Progenitor cell of endocrine pancreas (in vitro differentiated cells): Measurements from ENCODE around the gene MYG1. TPM values are rescaled to one million over a fixed set of nuclear protein-coding genes. Genes with fewer than 3 reads are reported as not detected.

Experiments
- DNase-seq: peaks from one replicate; pipeline ENCODE4 v3.0.0; 2021; ENCODE audit warnings: low spot score; ENCODE audit not compliant: unreplicated experiment
- H3K27ac Mint-ChIP-seq: 2 replicates; pipeline ENCODE4 v1.8.0; 2021; ENCODE audit warnings: mild to moderate bottlenecking, moderate library complexity, mixed read lengths
- H3K27me3 Mint-ChIP-seq: 2 replicates; pipeline ENCODE4 v1.8.0; 2021; ENCODE audit warnings: mixed read lengths
- H3K36me3 Mint-ChIP-seq: 2 replicates; pipeline ENCODE4 v1.8.0; 2022; ENCODE audit warnings: mixed read lengths; ENCODE audit not compliant: insufficient read depth
- H3K4me1 Mint-ChIP-seq: 2 replicates; pipeline ENCODE4 v1.8.0; 2021; ENCODE audit warnings: low read depth, mixed read lengths
- H3K4me3 Mint-ChIP-seq: 2 replicates; pipeline ENCODE4 v1.8.0; 2021; ENCODE audit warnings: low read depth, mild to moderate bottlenecking, moderate library complexity, mixed read lengths
- H3K9me3 Mint-ChIP-seq: 2 replicates; pipeline ENCODE4 v1.8.0; 2021; ENCODE audit warnings: low read depth, mixed read lengths
- CTCF ChIP-seq: fragments of 200-600 bp; sonication (generic); IDR thresholded peaks from one replicate; pipeline ENCODE4 v1.5.0; 2021; ENCODE audit warnings: antibody characterized with exemption, mild to moderate bottlenecking; ENCODE audit not compliant: unreplicated experiment
- total RNA-seq: library from RNA; stranded (reverse); gene quantifications from 2 replicates; pipeline ENCODE4 v1.2.1, GENCODE V29; 2021

Gene MYG1
- total RNA-seq, 1 donor from 2014 or later: 58.9 TPM

GRCh38 chr12:53267306-53267998, 32.0 kb upstream of the MYG1 start:
- Mint-ChIP-seq H3K27ac (peak overlapping the region; percentile 89), H3K4me3 (peak overlapping the region; percentile 100), H3K4me1 (peaks cover 17% of the 10 kb centered on the region), H3K27me3 (no peaks in the 10 kb centered on the region), H3K9me3 (no peaks in the 10 kb centered on the region), H3K36me3 (no peaks in the 10 kb centered on the region)
- TF ChIP-seq CTCF: no peak
- DNase-seq: no peak

GRCh38 chr12:53267999-53268629, 31.4 kb upstream of the MYG1 start, which contains the start of gene ESPL1:
Gene ESPL1, plus strand, starts transcription at chr12:53268299. Its CDS starts 468 bp downstream, at chr12:53268767.
- Mint-ChIP-seq H3K9me3 (no peaks in the 10 kb centered on the region), H3K36me3 (no peaks in the 10 kb centered on the region), H3K27me3 (no peaks in the 10 kb centered on the region), H3K27ac (peak within 1 kb of the TSS; percentile 89), H3K4me1 (peaks cover 17% of the 10 kb centered on the region), H3K4me3 (peak within 1 kb of the TSS; percentile 100)
- TF ChIP-seq CTCF: peak; percentile 62
- peak; percentile 67 for DNase-seq

- Mint-ChIP-seq H3K4me1 (peaks cover 17% of the 10 kb centered on the region), H3K36me3 (no peaks in the 10 kb centered on the region), H3K27ac (no peak overlapping the region), H3K4me3 (peak overlapping the region; percentile 100), H3K9me3 (no peaks in the 10 kb centered on the region), H3K27me3 (no peaks in the 10 kb centered on the region)
- no peak for TF ChIP-seq CTCF
- DNase-seq: no peak
These were observed 30.6 kb upstream of the MYG1 start for GRCh38 chr12:53268630-53269562.

- Mint-ChIP-seq H3K27ac (no peak overlapping the region), H3K4me3 (no peak overlapping the region), H3K27me3 (no peaks in the 10 kb centered on the region), H3K36me3 (peaks cover 2% of the 10 kb centered on the region), H3K9me3 (no peaks in the 10 kb centered on the region), H3K4me1 (peaks cover 1% of the 10 kb centered on the region)
- TF ChIP-seq CTCF: no peak
- no peak for DNase-seq
These were observed 25.1 kb upstream of the MYG1 start for GRCh38 chr12:53274445-53274844.

- no peaks in the 10 kb centered on the region for H3K4me1 Mint-ChIP-seq
- peaks cover 6% of the 10 kb centered on the region for H3K36me3 Mint-ChIP-seq
- TF ChIP-seq CTCF: no peak
These were observed 23.0 kb upstream of the MYG1 start for GRCh38 chr12:53276511-53276910.

More at GRCh38 chr12:53276511-53276910, 23.0 kb upstream of the MYG1 start:
- Mint-ChIP-seq H3K27me3 (no peaks in the 10 kb centered on the region), H3K4me3 (no peak overlapping the region), H3K27ac (no peak overlapping the region), H3K9me3 (no peaks in the 10 kb centered on the region)
- DNase-seq: no peak
